Fibroblast of mammary gland (primary cell): ENCODE measurements around the gene MND1.

Experiments used
- DNase-seq: peaks from one replicate; pipeline ENCODE4 v3.0.0-alpha.2; 2010; ENCODE audit warnings: low read depth
- H3K4me3 ChIP-seq: 2 replicates; pipeline ENCODE4 v1.5.1; 2011; ENCODE audit warnings: low read depth, mild to moderate bottlenecking, low read length, moderate library complexity; ENCODE audit not compliant: control insufficient read depth
- TF ChIP-seq, protein P1 (sequence below): conservative IDR thresholded peaks from 2 replicates; pipeline ENCODE4 v1.5.1; 2011; ENCODE audit warnings: low read depth, low read length, inconsistent platforms; ENCODE audit not compliant: control insufficient read depth, insufficient read depth

Gene MND1

GRCh38 chr4:153346031-153346430 lies 1.5 kb downstream of the MND1 start:
- no peak for DNase-seq
- peak overlapping the region; percentile 77 for H3K4me3 ChIP-seq
- TF ChIP-seq, protein P1, sequence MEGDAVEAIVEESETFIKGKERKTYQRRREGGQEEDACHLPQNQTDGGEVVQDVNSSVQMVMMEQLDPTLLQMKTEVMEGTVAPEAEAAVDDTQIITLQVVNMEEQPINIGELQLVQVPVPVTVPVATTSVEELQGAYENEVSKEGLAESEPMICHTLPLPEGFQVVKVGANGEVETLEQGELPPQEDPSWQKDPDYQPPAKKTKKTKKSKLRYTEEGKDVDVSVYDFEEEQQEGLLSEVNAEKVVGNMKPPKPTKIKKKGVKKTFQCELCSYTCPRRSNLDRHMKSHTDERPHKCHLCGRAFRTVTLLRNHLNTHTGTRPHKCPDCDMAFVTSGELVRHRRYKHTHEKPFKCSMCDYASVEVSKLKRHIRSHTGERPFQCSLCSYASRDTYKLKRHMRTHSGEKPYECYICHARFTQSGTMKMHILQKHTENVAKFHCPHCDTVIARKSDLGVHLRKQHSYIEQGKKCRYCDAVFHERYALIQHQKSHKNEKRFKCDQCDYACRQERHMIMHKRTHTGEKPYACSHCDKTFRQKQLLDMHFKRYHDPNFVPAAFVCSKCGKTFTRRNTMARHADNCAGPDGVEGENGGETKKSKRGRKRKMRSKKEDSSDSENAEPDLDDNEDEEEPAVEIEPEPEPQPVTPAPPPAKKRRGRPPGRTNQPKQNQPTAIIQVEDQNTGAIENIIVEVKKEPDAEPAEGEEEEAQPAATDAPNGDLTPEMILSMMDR = no peak

GRCh38 chr4:153346563-153346962 lies 2.1 kb downstream of the MND1 start:
- H3K4me3 ChIP-seq = no peak overlapping the region
- DNase-seq = no peak
- TF ChIP-seq, protein P1 = no peak

DNA sequence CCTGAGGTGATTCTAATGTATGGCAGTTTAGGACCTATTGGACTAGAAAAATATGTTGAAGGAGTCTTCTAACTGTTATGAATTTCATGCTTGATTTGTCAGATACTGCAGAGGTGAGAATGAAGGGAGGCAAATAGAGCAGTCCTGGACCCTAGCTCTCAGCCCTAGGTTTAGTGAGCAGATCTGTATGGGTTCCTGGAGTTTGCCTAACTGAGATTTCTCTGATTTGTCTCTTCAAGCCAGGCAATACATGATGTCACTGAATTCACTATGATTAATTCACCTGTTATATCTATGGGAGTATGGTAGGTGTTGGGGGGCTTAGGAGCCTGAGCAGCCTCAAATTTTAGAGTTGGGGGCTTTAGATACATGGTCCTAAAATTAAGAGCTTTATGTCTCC lies 2.6 kb downstream of the MND1 start:
- no peak overlapping the region for H3K4me3 ChIP-seq
- no peak for DNase-seq
- TF ChIP-seq, protein P1 = no peak

- no peak for DNase-seq
- TF ChIP-seq, protein P1 = no peak
Measured at GRCh38 chr4:153348006-153348405, 3.5 kb downstream of the MND1 start.

GRCh38 chr4:153349206-153349805 lies 4.8 kb downstream of the MND1 start:
- TF ChIP-seq, protein P1 = no peak
- H3K4me3 ChIP-seq = no peak overlapping the region
- DNase-seq = no peak

More at GRCh38 chr4:153348006-153348405, 3.5 kb downstream of the MND1 start:
- H3K4me3 ChIP-seq = no peak overlapping the region

GRCh38 chr4:153362184-153362583 lies 17.7 kb downstream of the MND1 start:
- DNase-seq = peak; percentile 51
- TF ChIP-seq, protein P1 = no peak
- no peak overlapping the region for H3K4me3 ChIP-seq

DNA sequence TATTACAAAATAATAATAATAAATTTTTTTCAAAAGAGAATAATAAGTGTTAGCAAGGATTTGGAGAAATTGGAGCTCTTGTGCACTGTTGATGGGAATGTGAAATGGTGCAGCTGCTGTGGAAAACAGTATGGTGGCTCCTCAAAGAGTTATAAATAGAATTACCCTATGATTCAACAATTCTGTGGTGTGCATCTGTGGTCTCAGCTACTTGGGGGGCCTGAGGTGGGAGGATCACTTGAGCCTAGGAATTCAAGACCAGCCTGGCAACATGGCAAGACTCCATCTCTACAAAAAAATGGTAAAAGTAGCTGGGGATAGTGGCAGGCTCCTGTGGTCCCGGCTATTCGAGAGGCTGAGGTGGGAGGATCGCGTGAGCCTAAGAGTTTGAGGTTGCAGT lies 19.6 kb downstream of the MND1 start:
- TF ChIP-seq, protein P1 = no peak
- DNase-seq = no peak
- H3K4me3 ChIP-seq = no peak overlapping the region
